ENCODE measurements around the gene TARDBP.

GRCh38 chr1:11054181-11054580 is 41.7 kb downstream of the TARDBP start:
- TF ChIP-seq POLR2A (IDR thresholded peaks at IDR 0.05): no peak
- TF ChIP-seq, protein P1, sequence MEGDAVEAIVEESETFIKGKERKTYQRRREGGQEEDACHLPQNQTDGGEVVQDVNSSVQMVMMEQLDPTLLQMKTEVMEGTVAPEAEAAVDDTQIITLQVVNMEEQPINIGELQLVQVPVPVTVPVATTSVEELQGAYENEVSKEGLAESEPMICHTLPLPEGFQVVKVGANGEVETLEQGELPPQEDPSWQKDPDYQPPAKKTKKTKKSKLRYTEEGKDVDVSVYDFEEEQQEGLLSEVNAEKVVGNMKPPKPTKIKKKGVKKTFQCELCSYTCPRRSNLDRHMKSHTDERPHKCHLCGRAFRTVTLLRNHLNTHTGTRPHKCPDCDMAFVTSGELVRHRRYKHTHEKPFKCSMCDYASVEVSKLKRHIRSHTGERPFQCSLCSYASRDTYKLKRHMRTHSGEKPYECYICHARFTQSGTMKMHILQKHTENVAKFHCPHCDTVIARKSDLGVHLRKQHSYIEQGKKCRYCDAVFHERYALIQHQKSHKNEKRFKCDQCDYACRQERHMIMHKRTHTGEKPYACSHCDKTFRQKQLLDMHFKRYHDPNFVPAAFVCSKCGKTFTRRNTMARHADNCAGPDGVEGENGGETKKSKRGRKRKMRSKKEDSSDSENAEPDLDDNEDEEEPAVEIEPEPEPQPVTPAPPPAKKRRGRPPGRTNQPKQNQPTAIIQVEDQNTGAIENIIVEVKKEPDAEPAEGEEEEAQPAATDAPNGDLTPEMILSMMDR (IDR thresholded peaks at IDR 0.05): no peak
